NCI-H1436 treated with DMSO at 0.1 percent for 48 hours (cell line): ENCODE measurements around the gene CMTM3.
"Not testable (repeated sequence)": the region's sequence is repeated elsewhere in the genome, so short reads cannot be mapped to it uniquely, and the experiment has no call there.

Experiments used
- DNase-seq: peaks from one replicate; lab custom pipeline; 2025; lab: John Stamatoyannopoulos, UW

The CMTM3 gene

GRCh38 chr16:66635406-66635805, 30.9 kb downstream of the CMTM3 start:
- DNase-seq, result no peak

- no peak for DNase-seq
Observed at GRCh38 chr16:66636199-66636598, 31.7 kb downstream of the CMTM3 start.

GRCh38 chr16:66637806-66638205, 33.3 kb downstream of the CMTM3 start:
- no peak for DNase-seq

GRCh38 chr16:66639091-66639885, 34.8 kb downstream of the CMTM3 start:
- no peak for DNase-seq

- no peak for DNase-seq
Observed at GRCh38 chr16:66640724-66641314, 36.3 kb downstream of the CMTM3 start.

GRCh38 chr16:66641387-66641786, 36.9 kb downstream of the CMTM3 start:
- DNase-seq, result no peak

- DNase-seq, result no peak
Observed at GRCh38 chr16:66647866-66648265, 43.4 kb downstream of the CMTM3 start.

- no peak for DNase-seq
Observed at GRCh38 chr16:66649167-66649566, 44.7 kb downstream of the CMTM3 start.

GRCh38 chr16:66649636-66650205, 45.2 kb downstream of the CMTM3 start:
- no peak for DNase-seq

GRCh38 chr16:66650707-66651473, 46.4 kb downstream of the CMTM3 start:
- peak; percentile 25 for DNase-seq

GRCh38 chr16:66651474-66651765, 46.9 kb downstream of the CMTM3 start:
- no peak for DNase-seq

GRCh38 chr16:66651965-66652364, 47.5 kb downstream of the CMTM3 start:
- no peak for DNase-seq

GRCh38 chr16:66652661-66653360, 48.3 kb downstream of the CMTM3 start:
- no peak for DNase-seq

GRCh38 chr16:66653581-66654350, 49.3 kb downstream of the CMTM3 start:
- DNase-seq, result no peak

- DNase-seq, result no peak
Observed at GRCh38 chr16:66656547-66656946, 52.0 kb downstream of the CMTM3 start.

- no peak for DNase-seq
Observed at GRCh38 chr16:66658143-66658859, 53.8 kb downstream of the CMTM3 start.

GRCh38 chr16:66658860-66659190, 54.3 kb downstream of the CMTM3 start:
- DNase-seq, result no peak

- no peak for DNase-seq
Observed at GRCh38 chr16:66660422-66661209, 56.1 kb downstream of the CMTM3 start.

- DNase-seq, result no peak
Observed at GRCh38 chr16:66661210-66661560, 56.7 kb downstream of the CMTM3 start.

GRCh38 chr16:66661671-66662346, 57.3 kb downstream of the CMTM3 start:
- not testable (repeated sequence) for DNase-seq
